B cell (primary cell): ENCODE measurements around the gene CFAP61.

Experiments used
- EZH2 ChIP-seq: IDR thresholded peaks from 2 replicates; pipeline ENCODE4 v1.6.1; 2012; ENCODE audit warnings: borderline replicate concordance, low read depth, mild to moderate bottlenecking, moderate library complexity, low read length; ENCODE audit not compliant: insufficient read depth, poor library complexity, severe bottlenecking
- TF ChIP-seq, protein P1 (sequence below): fragments of 200-600 bp; IDR thresholded peaks from one replicate; pipeline ENCODE4 v1.8.0; 2022; ENCODE audit warnings: antibody characterized with exemption, mild to moderate bottlenecking

DNA sequence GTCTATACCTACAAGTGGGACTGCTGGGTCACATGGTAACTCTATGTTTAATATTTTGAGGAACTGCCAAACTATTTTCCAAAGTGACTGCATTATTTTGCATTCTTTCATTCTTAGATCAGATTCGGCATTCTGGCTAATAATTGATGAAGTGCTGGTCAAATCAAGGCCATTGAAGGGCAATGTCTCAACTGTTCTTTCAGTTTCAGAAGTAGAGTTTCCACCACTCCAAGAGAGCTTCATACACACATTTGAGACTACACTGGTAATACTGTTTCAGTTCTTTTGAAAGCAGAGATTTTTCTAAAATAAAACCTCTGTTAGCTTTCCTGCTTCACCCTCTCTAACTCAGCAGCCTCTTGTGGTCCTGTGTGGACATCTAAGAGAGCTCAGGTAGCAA lies 154.5 kb downstream of the CFAP61 start:
- TF ChIP-seq, protein P1, sequence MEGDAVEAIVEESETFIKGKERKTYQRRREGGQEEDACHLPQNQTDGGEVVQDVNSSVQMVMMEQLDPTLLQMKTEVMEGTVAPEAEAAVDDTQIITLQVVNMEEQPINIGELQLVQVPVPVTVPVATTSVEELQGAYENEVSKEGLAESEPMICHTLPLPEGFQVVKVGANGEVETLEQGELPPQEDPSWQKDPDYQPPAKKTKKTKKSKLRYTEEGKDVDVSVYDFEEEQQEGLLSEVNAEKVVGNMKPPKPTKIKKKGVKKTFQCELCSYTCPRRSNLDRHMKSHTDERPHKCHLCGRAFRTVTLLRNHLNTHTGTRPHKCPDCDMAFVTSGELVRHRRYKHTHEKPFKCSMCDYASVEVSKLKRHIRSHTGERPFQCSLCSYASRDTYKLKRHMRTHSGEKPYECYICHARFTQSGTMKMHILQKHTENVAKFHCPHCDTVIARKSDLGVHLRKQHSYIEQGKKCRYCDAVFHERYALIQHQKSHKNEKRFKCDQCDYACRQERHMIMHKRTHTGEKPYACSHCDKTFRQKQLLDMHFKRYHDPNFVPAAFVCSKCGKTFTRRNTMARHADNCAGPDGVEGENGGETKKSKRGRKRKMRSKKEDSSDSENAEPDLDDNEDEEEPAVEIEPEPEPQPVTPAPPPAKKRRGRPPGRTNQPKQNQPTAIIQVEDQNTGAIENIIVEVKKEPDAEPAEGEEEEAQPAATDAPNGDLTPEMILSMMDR, result no peak
- TF ChIP-seq EZH2, result no peak
